Measurements from ENCODE around the gene RAB20. TPM values are rescaled to one million over a fixed set of nuclear protein-coding genes. Genes with fewer than 3 reads are reported as not detected.
A peak's percentile ranks its signal among the peaks of the same experiment; 100 is the strongest.
"Not testable (repeated sequence)": the region's sequence is repeated elsewhere in the genome, so short reads cannot be mapped to it uniquely, and the experiment has no call there.

The RAB20 gene
- total RNA-seq, 4 donors from 2014 or later = 8.7 to 32.8 (median 18.4) TPM

- 77 to 88% methylated on average over 1 to 3 of the region's 3 CpGs for WGBS, 2 donors (ENCODE audit: low coverage in 1 of 2)
- Histone ChIP-seq H3K4me3 (no peak overlapping the region), H3K36me3 (peaks cover 0 to 100% of the 10 kb centered on the region in 2 donors), H3K27ac (peak overlapping the region in 2 of 4 donors; percentile 24 to 25), H3K4me1 (peaks cover 0 to 3% (median 0%) of the 10 kb centered on the region in 3 donors), H3K27me3 (no peaks in the 10 kb centered on the region), H3K9me3 (no peaks in the 10 kb centered on the region)
- no peak for ATAC-seq
- TF ChIP-seq POLR2AphosphoS5 (IDR thresholded peaks at IDR 0.05) (no peak), POLR2A (IDR thresholded peaks at IDR 0.05) (no peak), EP300 (IDR thresholded peaks at IDR 0.05) (no peak)
- TF ChIP-seq, protein P1, sequence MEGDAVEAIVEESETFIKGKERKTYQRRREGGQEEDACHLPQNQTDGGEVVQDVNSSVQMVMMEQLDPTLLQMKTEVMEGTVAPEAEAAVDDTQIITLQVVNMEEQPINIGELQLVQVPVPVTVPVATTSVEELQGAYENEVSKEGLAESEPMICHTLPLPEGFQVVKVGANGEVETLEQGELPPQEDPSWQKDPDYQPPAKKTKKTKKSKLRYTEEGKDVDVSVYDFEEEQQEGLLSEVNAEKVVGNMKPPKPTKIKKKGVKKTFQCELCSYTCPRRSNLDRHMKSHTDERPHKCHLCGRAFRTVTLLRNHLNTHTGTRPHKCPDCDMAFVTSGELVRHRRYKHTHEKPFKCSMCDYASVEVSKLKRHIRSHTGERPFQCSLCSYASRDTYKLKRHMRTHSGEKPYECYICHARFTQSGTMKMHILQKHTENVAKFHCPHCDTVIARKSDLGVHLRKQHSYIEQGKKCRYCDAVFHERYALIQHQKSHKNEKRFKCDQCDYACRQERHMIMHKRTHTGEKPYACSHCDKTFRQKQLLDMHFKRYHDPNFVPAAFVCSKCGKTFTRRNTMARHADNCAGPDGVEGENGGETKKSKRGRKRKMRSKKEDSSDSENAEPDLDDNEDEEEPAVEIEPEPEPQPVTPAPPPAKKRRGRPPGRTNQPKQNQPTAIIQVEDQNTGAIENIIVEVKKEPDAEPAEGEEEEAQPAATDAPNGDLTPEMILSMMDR (IDR thresholded peaks at IDR 0.05) = no peak
Observed at GRCh38 chr13:110500341-110500740, 61.2 kb downstream of the RAB20 start.

DNA sequence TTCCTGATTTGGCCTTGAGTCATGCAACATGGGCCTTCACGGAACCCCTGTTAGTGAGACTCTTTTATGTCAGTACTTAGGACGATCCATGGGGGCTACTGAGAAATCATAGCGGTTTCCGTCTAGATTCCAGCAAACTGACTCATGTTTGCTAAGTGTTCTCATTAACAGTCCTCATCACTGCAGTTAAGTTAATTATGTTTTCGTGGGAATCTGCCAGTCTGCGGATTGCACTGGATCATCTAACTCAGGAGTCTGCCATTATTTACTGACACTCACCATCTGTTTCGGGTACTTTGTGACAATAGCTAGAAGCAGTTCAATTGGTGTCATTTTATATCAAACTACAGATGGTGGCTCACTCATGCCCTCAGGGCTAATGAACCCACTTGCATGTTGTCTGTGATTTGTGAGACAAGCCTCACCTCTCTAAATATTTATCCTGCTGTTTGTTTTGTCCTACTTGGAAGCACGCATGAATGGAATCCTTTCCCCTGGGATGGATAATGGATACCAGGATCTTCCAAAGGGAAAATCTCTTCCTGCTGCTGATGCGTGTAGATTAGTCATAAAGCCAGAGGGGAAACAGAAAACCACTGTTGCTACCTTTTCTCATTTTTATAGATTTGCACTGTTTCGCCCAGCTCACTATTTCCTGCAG is 61.8 kb downstream of the RAB20 start:
- TF ChIP-seq, protein P1 (IDR thresholded peaks at IDR 0.05) = no peak
- no peak for TF ChIP-seq EP300 (IDR thresholded peaks at IDR 0.05)
- no peak for TF ChIP-seq POLR2A (IDR thresholded peaks at IDR 0.05)
- TF ChIP-seq POLR2AphosphoS5 (IDR thresholded peaks at IDR 0.05) = no peak
- Histone ChIP-seq H3K4me3 (no peak overlapping the region), H3K9me3 (no peaks in the 10 kb centered on the region), H3K27ac (peak overlapping the region in 2 of 4 donors; percentile 9 to 24), H3K4me1 (no peaks in the 10 kb centered on the region), H3K27me3 (no peaks in the 10 kb centered on the region), H3K36me3 (peaks cover 0 to 100% of the 10 kb centered on the region in 2 donors)
- ATAC-seq = no peak
- WGBS, 2 donors (ENCODE audit: low coverage in 1 of 2) = 76 to 85% methylated on average over 7 to 9 of the region's 10 CpGs

DNA sequence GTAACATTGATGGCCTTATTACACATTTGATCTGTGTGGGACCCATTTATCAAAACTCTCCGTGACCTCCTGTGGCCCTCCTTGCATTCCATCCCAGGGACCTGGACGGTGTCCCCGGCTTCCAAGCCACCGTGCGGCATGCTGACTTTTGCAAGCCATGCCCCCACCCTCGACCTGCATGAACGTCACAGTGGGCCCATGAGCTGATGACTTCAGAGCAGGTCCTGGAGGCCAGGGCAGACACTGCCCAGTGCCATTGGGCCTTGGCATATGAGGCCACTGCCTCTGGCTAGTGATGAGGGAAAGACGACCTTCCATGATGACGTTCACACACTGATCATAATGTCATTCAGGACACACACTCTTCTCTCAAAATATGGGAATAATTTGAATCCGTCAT is 62.8 kb downstream of the RAB20 start:
- ATAC-seq = no peak
- H3K27ac ChIP-seq = no peak overlapping the region
- TF ChIP-seq, protein P1 (IDR thresholded peaks at IDR 0.05) = no peak
- TF ChIP-seq POLR2AphosphoS5 (IDR thresholded peaks at IDR 0.05) = no peak
- TF ChIP-seq POLR2A (IDR thresholded peaks at IDR 0.05) = no peak
- TF ChIP-seq EP300 (IDR thresholded peaks at IDR 0.05) = no peak
- H3K27me3 ChIP-seq = no peaks in the 10 kb centered on the region
- H3K4me3 ChIP-seq = no peak overlapping the region
- H3K9me3 ChIP-seq = no peaks in the 10 kb centered on the region
- H3K4me1 ChIP-seq = no peaks in the 10 kb centered on the region
- 100% methylated on average over 1 to 3 of the region's 10 CpGs for WGBS, 2 donors (ENCODE audit: low coverage in 1 of 2)
- H3K36me3 ChIP-seq = peaks cover 0 to 100% of the 10 kb centered on the region in 2 donors

DNA sequence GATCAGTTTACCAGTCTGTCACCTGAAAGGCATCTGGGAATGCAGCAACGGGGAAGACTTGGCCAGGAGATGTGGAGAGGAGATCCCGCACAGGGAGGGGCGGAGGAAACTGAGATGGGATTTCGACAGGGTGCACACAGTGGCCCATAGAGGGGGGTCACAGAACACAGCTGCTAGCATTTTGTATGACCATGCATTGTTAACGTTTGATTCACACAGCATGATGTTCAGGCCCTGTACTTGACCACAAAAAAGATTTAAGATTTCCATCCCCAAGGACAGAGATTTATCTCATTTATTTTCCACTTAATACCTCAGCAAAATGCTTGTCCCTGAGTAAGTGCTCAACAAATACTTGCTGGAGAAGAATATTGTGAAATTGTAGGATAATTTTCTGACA is 63.2 kb downstream of the RAB20 start:
- Histone ChIP-seq H3K27ac (no peak overlapping the region), H3K4me1 (no peaks in the 10 kb centered on the region), H3K27me3 (no peaks in the 10 kb centered on the region), H3K36me3 (peaks cover 0 to 100% of the 10 kb centered on the region in 2 donors), H3K4me3 (no peak overlapping the region), H3K9me3 (no peaks in the 10 kb centered on the region)
- WGBS, 2 donors (ENCODE audit: low coverage in 1 of 2) = 51 to 60% methylated on average over 3 to 5 of the region's 5 CpGs
- TF ChIP-seq, protein P1 (IDR thresholded peaks at IDR 0.05) = no peak
- TF ChIP-seq POLR2AphosphoS5 (IDR thresholded peaks at IDR 0.05) (no peak), EP300 (IDR thresholded peaks at IDR 0.05) (no peak), POLR2A (IDR thresholded peaks at IDR 0.05) (no peak)
- no peak for ATAC-seq

DNA sequence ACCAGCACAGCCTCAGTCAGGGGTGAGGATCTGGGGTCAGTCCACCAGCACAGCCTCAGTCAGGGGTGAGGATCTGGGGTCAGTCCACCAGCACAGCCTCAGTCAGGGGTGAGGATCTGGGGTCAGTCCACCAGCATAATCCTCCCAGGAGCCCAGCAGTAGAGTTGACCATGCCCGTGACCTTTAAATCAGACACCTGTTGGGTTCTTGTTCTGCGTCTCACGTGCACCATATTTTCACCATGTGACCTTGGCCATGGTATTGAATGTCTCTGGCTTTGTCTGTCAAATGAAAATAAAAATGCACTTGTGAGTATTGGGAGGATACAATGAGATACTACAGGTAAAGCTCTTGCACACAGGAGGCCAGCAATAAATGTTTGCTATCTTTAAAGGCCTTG is 63.6 kb downstream of the RAB20 start:
- H3K4me1 ChIP-seq, H3K9me3 ChIP-seq, ATAC-seq, H3K4me3 ChIP-seq, H3K27ac ChIP-seq, H3K27me3 ChIP-seq: not testable (repeated sequence)
- H3K36me3 ChIP-seq = peaks cover 0 to 100% of the 10 kb centered on the region in 2 donors
- WGBS, 2 donors (ENCODE audit: low coverage in 1 of 2) = no CpG with 5 or more reads among the region's 3 CpGs
